GM18873 (cell line): ENCODE results near the gene ZMYND12.
"Not testable (repeated sequence)": the region's sequence is repeated elsewhere in the genome, so short reads cannot be mapped to it uniquely, and the experiment has no call there.

Experiments used
- ATAC-seq: cut with Tn5 transposase; IDR thresholded peaks from one replicate; pipeline ENCODE4 v1.9.1; 2021; ENCODE audit warnings: mild to moderate bottlenecking, moderate library complexity, moderate number of reproducible peaks; ENCODE audit not compliant: unreplicated experiment, low FRiP score

ZMYND12 gene, protein sequence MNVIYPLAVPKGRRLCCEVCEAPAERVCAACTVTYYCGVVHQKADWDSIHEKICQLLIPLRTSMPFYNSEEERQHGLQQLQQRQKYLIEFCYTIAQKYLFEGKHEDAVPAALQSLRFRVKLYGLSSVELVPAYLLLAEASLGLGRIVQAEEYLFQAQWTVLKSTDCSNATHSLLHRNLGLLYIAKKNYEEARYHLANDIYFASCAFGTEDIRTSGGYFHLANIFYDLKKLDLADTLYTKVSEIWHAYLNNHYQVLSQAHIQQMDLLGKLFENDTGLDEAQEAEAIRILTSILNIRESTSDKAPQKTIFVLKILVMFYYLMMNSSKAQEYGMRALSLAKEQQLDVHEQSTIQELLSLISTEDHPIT

DNA sequence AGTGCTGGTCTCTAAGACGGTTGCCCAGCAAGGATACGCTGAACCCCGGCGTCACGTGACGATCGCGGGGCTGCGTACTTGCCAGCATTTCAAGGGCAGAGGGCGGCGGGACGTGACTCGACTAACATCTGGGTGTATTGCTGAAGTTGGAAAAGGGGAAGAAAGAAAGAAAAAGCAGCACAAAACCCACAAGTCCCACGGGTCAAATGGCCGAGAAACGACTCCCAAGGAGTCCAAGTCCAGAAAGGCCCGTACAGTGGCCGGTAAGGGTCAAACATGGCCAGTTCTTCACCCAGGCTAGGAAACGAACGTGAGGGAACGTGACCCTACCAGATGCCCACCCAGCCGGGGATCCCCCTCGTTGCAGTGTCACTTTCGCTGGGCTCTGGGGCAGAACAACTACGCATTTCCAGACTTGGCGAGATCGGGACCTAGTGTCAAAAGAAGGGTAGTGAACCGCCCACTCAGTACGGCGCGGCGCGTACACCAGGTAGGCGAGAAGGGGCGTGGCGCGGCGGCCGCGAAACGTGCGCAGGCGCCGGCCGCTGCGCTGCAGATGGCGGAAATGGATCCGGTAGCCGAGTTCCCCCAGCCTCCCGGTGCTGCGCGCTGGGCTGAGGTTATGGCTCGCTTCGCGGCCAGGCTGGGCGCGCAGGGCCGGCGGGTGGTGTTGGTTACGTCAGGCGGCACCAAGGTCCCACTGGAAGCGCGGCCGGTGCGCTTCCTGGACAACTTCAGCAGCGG is at the start of gene ZMYND12, which contains the start of gene PPCS:
Gene ZMYND12 (minus strand): TSS at position 13 of the 744 bp plus-strand sequence. CDS start 25 bp downstream, outside the sequence.
Gene PPCS (plus strand): TSS at position 534 of the 744 bp plus-strand sequence. CDS start 23 bp downstream, at position 557.
- peak; percentile 64 for ATAC-seq

DNA sequence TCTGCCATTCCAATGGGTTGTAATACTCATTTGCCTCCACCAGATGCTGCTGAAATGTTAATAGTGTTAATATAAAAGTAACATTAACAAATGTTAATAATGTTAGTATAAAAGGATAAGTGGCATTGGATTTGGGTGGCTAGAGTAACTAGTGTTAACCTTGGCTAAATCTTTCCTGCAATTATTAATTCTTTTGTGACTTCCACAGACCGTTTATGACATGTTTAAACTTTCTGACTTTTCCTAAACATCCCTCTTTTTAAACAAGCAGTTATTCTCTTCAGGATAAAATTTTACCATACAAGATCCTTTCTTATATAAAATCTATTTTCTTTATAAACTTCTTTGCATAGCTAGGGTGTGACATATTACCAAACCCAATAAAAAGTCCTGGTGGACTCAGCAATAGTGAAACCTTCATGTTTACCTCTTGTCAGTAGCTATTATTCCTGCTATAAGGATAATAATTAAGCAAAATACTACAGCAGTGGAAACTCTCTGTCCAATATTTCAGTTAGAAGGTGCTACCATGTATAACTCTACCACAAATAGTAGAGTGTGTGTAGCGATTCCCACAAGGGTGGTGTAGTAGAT is 48.8 kb upstream of the ZMYND12 start:
- ATAC-seq, result no peak

DNA sequence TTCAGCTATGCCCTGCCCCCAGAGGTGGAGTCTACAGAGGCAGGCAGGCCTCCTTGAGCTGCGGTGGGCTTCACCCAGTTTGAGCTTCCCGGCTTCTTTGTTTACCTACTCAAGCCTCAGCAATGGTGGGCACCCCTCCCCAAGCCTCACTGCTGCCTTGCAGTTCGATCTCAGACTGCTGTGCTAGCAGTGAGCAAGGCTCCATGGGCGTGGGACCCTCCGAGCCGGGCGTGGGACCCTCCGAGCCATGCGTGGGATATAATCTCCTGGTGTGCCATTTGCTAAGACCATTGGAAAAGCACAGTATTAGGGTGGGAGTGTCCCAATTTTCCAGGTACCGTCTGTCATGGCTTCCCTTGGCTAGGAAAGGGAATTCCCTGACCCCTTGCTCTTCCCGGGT is 46.2 kb upstream of the ZMYND12 start:
- not testable (repeated sequence) for ATAC-seq

DNA sequence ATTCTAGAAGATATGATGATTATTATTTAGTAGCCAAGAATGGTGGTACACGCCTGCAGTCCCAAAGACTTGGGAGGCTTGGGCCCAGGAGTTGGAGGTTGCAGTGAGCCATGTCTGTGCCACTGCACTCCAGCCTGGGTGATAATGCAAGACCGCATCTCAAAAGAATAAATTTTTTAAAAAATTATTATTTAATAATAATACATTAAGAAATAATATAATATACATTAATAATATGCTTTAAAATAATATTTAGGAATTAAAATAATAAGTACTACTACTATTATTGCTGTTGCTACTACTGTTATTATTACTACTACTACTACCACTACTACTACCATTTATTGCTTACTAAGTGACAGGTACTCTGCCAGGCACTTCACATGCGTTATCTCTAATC is 34.4 kb upstream of the ZMYND12 start:
- ATAC-seq, result no peak

DNA sequence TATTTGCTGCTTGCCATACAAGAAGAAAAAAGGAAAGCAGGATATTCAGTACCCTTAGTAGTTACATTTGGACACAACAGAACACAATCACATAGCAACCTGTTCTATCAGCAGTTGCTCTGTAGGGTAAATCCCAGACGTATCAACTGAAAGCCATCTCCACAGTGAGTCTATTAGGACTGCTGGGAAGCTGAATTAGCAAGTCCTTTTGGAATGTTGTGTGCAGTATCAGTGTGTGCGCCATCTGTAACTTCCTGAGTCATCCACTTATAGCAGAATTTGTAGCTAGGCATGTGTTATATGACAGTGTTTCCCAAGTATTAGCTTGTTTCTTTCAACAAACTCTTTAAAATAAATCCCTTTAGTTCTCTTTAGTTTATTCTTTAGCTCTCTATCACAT is 28.6 kb upstream of the ZMYND12 start:
- ATAC-seq, result no peak

DNA sequence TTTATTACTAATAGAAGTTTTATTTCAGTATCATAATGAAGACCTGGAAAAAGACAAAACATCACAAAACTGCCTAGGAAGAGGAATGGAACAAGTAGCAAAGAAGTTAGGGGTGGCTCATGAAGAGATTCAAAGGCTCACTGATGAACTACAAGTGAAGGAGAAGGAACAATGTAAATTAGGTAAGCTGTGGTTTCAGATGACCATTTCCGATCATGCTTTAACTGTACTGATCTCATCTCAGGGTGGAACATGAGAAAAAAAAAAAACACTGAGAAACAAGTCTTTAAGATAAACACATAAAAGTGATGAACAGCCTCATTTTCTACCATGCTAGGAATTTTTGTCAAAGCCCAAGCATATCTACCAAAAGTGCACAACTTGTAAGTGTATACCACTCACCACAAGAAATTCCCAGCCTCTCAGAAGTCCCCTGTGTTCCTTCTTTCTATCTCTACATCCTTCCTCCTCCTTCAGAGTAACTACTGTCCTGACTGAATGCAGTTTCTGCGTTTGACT is 26.9 kb upstream of the ZMYND12 start:
- no peak for ATAC-seq

DNA sequence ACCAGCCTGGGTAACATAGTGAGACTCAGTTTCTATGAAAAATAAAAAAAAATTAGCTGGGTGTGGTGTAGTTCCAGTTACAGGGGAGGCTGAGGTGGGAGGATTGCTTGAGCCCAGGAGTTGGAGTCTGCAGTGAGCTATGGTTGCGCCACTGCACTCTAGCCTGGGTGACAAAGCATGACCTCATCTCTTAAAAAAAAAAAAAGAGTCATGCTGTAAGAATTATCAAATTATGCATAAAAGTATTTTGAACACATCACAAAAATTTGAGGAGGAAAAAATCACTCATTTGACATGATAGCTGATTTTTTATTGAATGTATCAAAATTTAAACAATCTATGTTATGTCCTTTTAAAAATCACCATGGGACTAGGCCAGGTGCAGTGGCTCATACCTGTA is 25.1 kb upstream of the ZMYND12 start:
- ATAC-seq, result no peak

DNA sequence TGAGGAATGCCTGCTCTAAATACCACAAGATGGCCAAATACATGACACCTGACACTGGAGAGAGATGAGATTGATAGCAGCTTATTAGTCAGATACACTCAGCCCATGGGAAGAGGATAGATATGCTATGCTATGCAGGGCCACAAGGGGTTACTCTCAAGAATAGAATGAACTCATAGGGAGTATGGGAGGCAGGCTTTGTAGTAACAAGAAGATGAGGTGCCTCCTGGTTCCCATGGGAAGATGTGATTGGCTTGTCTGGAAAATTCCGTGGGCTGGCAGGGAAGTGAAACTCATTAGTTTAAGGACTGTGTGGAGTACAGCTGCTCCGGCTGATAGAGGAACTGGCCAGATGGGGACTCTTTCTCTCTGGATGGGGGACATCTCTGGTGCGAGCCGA is 23.8 kb upstream of the ZMYND12 start:
- no peak for ATAC-seq

DNA sequence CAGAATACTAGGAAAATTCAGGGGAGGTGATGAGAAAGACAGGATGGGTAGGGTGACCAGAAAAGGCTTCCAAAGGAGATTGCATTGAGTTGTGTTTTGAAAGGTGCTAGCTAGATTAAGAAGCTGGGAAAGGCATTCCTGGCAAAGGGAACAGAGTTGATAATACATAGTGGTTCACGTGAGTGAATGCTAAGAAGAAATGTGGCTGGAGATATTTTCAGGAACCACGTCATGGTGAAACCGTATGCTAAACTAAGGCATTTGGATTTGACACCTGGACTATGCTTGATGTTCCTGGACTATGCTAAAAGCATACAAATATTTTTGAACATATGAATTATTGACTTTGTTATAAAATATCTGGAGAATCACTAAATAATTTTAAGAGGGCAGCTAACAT is 22.0 kb upstream of the ZMYND12 start:
- ATAC-seq, result no peak

DNA sequence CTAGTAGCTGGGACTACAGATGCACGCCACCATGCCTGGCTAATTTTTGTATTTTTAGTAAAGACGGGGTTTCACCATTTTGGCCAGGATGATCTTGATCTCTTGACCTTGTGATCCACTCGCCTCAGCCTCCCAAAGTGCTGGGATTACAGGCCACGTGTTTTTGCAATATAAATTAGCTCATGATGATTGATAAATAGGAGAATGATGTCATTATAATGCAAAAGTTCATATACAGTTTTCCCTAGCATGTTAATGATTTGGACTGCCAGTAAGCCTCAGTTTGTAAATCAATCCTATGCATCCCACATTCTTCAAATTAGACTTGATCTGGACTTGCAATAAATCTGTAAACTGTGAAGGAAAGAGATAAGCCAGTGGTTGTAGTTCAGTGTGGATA is 21.5 kb upstream of the ZMYND12 start:
- ATAC-seq, result not testable (repeated sequence)

DNA sequence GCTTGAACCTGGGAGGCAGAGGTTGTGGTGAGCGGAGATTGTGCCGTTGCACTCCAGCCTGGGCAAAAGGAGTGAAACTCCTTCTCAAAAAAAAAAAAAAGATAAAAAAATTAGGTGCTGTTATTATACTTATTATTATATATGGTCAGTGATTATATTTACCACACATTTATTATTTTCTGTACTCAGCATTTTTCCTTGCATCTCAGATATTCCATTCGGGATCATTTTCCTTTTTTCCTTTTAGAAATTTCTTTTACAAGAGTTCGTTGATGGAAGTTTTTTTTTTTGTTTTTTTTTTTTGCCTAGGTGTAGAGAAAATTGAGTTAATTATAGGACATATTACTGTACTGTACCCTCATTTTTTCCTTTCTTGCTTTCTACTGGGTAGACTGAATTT is 20.8 kb upstream of the ZMYND12 start:
- ATAC-seq, result no peak

DNA sequence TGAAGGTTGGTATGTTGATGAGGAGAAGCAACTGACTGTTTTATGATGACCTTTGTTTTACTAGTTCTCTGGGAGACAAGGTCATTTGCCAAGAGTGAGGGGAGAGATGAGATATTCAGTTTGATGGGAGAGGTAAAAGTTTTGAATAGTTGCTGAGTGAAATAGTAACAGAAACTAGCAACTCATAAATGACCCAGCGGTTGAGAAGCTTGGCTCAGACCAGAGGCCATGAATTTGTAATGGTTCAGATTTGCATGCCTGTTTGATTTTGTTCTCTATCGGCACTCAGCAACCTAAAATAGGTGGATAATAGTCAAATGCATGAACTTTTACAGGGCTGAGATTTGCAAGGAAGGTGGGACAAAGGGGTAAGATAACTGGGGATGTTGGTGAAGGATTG is 13.9 kb upstream of the ZMYND12 start:
- no peak for ATAC-seq

DNA sequence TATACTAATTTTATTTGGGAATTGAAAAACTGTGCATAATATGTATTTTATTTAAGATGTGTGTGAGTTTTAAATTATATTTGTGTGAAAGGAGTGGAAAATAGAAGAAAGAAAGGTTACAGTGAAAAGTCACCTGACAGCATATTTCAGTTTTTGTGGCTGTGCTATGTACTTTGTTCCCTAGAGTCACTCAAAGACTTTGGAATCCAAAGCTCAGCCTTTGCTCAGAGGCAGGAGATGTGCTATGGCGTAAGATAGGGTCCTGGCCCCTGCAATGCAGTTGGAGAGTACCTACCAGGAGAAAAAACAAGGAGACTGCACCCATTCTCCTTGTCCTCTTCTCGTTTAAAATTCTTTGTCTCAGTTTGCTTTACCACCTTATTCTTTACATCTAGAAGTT is 10.2 kb upstream of the ZMYND12 start:
- ATAC-seq, result no peak

DNA sequence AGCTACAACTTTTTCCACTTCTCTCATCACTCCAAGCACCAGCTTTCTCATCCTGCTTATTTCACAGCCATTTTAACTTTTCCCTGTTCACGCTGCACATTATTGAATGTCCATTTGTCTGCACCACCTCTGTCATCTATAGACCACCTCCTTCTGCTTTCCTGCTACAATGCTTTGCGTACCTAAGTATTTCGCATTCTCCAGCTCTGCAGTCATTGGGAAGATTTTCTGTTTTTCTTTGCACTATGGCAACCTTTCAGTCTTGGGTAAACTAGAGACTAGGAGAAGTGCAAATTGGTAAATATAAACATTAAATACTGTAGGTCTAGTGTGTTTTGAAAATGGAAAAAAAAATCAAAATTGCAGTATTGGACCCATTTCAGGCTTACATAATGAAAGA is 8.1 kb upstream of the ZMYND12 start:
- no peak for ATAC-seq

DNA sequence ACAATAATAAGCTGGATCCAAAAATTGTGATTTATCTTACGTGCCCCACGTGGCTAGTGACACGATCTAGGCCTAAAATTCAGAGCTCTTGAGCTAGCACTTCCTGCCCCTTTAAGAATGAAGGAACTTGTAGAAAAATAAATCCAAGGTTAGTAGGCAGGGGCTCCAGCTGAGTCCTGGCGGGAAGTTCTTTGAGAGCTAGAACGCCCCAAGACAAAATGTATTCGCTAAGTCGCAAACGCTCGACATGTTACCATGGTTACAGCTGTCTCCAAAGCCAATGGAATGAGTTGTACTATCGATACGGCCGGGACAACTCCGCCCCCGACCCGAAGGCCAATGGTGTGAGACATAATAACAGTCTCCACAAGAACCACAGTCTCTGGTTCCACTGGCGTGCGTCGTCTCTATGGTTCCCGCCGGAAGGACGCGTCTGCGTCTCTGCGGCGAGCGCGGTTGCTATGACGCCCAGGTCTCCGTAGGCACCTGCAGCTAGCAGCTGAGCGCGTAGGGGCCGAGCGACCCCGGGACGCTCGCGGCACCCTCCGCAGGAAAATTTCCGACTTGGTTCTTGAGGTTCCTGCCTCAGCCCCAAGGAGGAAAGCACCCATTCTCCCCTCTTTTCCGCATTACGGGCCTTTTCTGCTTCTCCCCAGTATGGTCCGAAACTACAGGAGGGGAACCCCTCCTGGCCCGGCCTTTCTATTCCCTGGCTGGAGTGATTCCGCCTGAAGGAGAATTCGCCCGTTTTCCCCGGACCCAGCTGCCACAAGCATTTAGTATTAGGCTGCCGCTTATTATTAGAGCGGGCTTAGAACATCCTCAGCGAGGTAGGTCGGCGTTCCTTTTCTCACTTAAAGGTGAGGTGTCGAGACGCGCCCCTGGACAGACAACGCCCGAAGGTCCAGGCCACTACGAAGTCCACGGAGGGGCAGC is 7.3 kb upstream of the ZMYND12 start, which contains the start of gene CCDC30:
Gene CCDC30 (plus strand): TSS at position 459 of the 936 bp plus-strand sequence. CDS start 17,266 bp downstream, outside the sequence.
- peak; percentile 98 for ATAC-seq

DNA sequence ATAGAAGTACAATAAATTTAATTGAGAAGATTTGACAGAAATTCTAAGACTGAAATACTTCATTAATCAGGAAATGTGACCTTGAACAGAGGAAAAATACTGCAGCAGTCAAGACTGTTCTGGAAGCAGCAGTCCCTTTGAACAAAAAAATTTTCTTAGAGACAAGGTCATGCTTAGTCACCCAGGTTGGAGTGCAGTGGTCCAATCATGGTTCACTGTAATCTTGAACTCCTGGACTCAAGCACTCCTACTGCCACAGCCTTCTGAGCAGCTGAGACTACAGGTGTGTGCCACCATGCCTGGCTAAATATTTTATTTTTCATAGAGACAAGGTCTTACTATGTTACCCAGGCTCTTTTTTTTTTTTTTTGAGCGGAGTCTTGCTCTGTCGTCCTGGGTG is 5.4 kb upstream of the ZMYND12 start:
- ATAC-seq, result no peak

DNA sequence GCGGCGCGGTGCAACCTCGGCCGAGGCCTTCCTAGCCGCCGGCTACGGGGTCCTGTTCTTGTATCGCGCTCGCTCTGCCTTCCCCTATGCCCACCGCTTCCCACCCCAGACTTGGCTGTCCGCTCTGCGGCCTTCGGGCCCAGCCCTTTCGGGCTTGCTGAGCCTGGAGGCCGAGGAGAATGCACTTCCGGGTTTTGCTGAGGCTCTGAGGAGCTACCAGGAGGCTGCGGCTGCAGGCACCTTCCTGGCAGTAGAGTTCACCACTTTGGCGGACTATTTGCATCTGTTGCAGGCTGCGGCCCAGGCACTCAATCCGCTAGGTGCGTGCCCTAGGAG is 900 bp upstream of the ZMYND12 start:
- peak; percentile 38 for ATAC-seq

DNA sequence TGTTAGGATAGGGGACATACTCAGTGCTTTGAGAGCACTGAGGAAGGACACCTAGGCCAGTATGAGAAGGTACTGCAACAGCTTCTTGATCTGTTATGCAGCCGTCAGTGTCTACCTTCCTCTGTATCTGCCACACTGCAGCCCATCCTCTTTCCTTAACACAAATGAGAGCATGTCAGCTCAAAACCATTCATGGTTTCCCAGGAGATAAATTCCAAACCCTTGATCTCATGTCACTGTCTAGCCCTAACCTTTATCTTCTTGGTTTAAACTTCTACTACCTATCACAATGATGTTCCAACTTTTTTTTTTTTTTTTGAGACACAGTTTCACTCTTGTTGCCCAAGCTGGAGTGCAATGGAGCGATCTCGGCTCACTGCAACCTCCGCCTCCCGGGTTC is 1.4 kb downstream of the ZMYND12 start:
- ATAC-seq, result no peak

DNA sequence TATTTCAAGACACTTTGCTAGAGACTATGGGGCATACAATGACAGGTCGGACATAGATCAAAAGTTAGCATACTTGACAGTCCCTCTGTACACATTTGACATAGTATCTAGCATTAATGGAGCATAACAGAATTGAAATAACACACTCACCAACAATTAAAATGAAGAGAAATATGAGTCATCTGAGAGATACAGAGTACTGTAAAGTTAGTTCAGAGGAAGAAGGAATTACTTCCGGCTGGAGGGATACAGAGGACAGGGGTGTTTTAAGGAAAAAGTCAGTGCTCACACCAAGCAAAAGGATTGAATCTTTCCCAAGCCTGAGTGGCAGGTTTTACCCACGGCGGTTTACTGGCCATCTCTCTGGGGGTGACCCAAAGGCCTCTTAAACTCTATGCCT is 2.4 kb downstream of the ZMYND12 start:
- no peak for ATAC-seq

DNA sequence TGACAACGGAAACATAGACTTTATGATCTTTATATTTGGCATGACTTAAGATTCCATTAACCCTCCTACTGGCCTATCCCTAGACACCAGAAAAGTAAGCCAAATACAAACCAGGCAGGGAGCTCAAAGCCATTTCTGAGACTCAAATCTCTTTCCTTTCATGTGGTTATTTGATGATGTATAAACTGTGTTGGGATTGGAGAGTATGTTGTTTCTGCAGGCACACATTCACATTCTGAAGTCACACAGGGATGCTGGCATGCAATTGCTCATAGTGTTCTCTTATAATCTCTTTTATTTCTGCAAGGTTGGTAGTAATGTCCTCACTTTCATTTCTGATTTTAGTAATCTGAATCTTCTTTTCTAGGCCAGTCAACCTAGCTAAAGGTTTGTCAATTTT is 5.8 kb downstream of the ZMYND12 start:
- no peak for ATAC-seq
